MCF 10A (cell line): ENCODE measurements around the gene BANF2. TPM values are rescaled to one million over a fixed set of nuclear protein-coding genes. Genes with fewer than 3 reads are reported as not detected.
"Not testable (repeated sequence)": the region's sequence is repeated elsewhere in the genome, so short reads cannot be mapped to it uniquely, and the experiment has no call there.

ENCODE experiments used
- BruUV-seq: library from RNA; stranded (reverse); fragments of 400-500 nt; replicated peaks from 2 replicates; lab custom pipeline; 2021; lab: Mats Ljungman, UMichigan
- CTCF ChIA-PET: fragments of 300-600 bp; sonication (Branson Sonifier 250); formaldehyde crosslinking; extraction: SDS; loops from one replicate; lab custom pipeline; 2021; ENCODE audit warnings: antibody characterized with exemption, inconsistent platforms; lab: Yijun Ruan, JAX
- POLR2A ChIA-PET: fragments of 300-600, 350-650 bp; sonication (Branson Sonifier 250); formaldehyde crosslinking; extraction: SDS; loops from one replicate; lab custom pipeline; 2020; ENCODE audit warnings: antibody characterized with exemption, inconsistent platforms; lab: Yijun Ruan, JAX
- DNase-seq: peaks from one replicate; pipeline ENCODE4 v3.0.0-alpha.2; 2018; ENCODE audit not compliant: unreplicated experiment
- H3K27ac Mint-ChIP-seq: one replicate; pipeline ENCODE4 v1.8.0; 2022; ENCODE audit warnings: mild to moderate bottlenecking, low read depth, mixed read lengths; ENCODE audit not compliant: unreplicated experiment
- H3K27me3 Mint-ChIP-seq: one replicate; pipeline ENCODE4 v1.8.0; 2022; ENCODE audit warnings: mixed read lengths; ENCODE audit not compliant: insufficient read depth, unreplicated experiment
- H3K36me3 Mint-ChIP-seq: one replicate; pipeline ENCODE4 v1.8.0; 2022; ENCODE audit warnings: mild to moderate bottlenecking, moderate library complexity, mixed read lengths; ENCODE audit not compliant: insufficient read depth, unreplicated experiment
- H3K4me1 Mint-ChIP-seq: one replicate; pipeline ENCODE4 v1.8.0; 2022; ENCODE audit warnings: mixed read lengths; ENCODE audit not compliant: insufficient read depth, unreplicated experiment
- H3K4me3 Mint-ChIP-seq: one replicate; pipeline ENCODE4 v1.8.0; 2022; ENCODE audit warnings: mild to moderate bottlenecking, moderate library complexity, mixed read lengths; ENCODE audit not compliant: unreplicated experiment
- H3K9me3 Mint-ChIP-seq: one replicate; pipeline ENCODE4 v1.8.0; 2022; ENCODE audit warnings: mixed read lengths; ENCODE audit not compliant: unreplicated experiment
- CTCF ChIP-seq: fragments of 200-600 bp; IDR thresholded peaks from one replicate; pipeline ENCODE4 v1.8.0; 2022; ENCODE audit warnings: antibody characterized with exemption, mild to moderate bottlenecking; ENCODE audit not compliant: unreplicated experiment
- intact Hi-C: fragments of 100-400 bp; cut with micrococcal nuclease; formaldehyde crosslinking; loops from 2 replicates; pipeline ENCODE4 v1.14.1; 2022
- total RNA-seq: library from RNA; stranded (reverse); gene quantifications from 2 replicates; pipeline ENCODE4 v1.2.3, GENCODE V29; 2022

BANF2 gene
- total RNA-seq, 1 experiment from 2014 or later: not detected

- Mint-ChIP-seq H3K36me3 (no peaks in the 10 kb centered on the region), H3K4me3 (no peak overlapping the region), H3K27ac (no peak overlapping the region), H3K9me3 (no peaks in the 10 kb centered on the region), H3K4me1 (no peaks in the 10 kb centered on the region), H3K27me3 (no peaks in the 10 kb centered on the region)
- CTCF ChIA-PET: no interaction called here
- TF ChIP-seq CTCF: no peak
- intact Hi-C loops: no loop called here
- POLR2A ChIA-PET: no interaction called here
- no TSS peak for BruUV-seq
- DNase-seq: no peak
Measured at GRCh38 chr20:17768271-17768670, 68.5 kb downstream of the BANF2 start.

- CTCF ChIA-PET: interaction anchor here (0.7 to 2.0 kb wide), 4 partner anchors 12 to 128 kb away, joined by 3 to 6 read pairs (median 4); no protein-coding TSS in a partner anchor
- intact Hi-C loops, H3K4me1 Mint-ChIP-seq: not testable (repeated sequence)
Measured at GRCh38 chr20:17769716-17770115, 70.0 kb downstream of the BANF2 start.

GRCh38 chr20:17771206-17772004 lies 71.6 kb downstream of the BANF2 start:
- POLR2A ChIA-PET: interaction anchor here (1.4 kb wide), 1 partner anchor 72 kb away, joined by 4 read pairs; no protein-coding TSS in a partner anchor
- intact Hi-C loops: no loop called here
- H3K36me3 Mint-ChIP-seq: no peaks in the 10 kb centered on the region
- no peak overlapping the region for H3K27ac Mint-ChIP-seq
- H3K27me3 Mint-ChIP-seq: no peaks in the 10 kb centered on the region
- no TSS peak for BruUV-seq
- DNase-seq: no peak
- H3K9me3 Mint-ChIP-seq: no peaks in the 10 kb centered on the region
- no peak overlapping the region for H3K4me3 Mint-ChIP-seq
- no peaks in the 10 kb centered on the region for H3K4me1 Mint-ChIP-seq
- no peak for TF ChIP-seq CTCF
- CTCF ChIA-PET: interaction anchor here (0.5 to 2.0 kb wide), 5 partner anchors 14 to 448 kb away, joined by 3 to 5 read pairs (median 3); no protein-coding TSS in a partner anchor

More at GRCh38 chr20:17769716-17770115, 70.0 kb downstream of the BANF2 start:
- not testable (repeated sequence) for DNase-seq, H3K4me3 Mint-ChIP-seq, H3K27me3 Mint-ChIP-seq, H3K36me3 Mint-ChIP-seq, H3K27ac Mint-ChIP-seq, H3K9me3 Mint-ChIP-seq, BruUV-seq
- POLR2A ChIA-PET: interaction anchor here (0.5 to 1.0 kb wide), 2 partner anchors 14 to 21 kb away, joined by 3 to 5 read pairs; no protein-coding TSS in a partner anchor

- H3K27me3 Mint-ChIP-seq: no peaks in the 10 kb centered on the region
- intact Hi-C loops: no loop called here
- CTCF ChIA-PET: interaction anchor here (0.5 to 2.0 kb wide), 3 partner anchors 18 to 114 kb away, joined by 3 to 5 read pairs (median 3); no protein-coding TSS in a partner anchor
- H3K4me3 Mint-ChIP-seq: no peak overlapping the region
- no TSS peak for BruUV-seq
- no peak overlapping the region for H3K27ac Mint-ChIP-seq
- H3K4me1 Mint-ChIP-seq: no peaks in the 10 kb centered on the region
- H3K36me3 Mint-ChIP-seq: no peaks in the 10 kb centered on the region
- DNase-seq: no peak
- H3K9me3 Mint-ChIP-seq: no peaks in the 10 kb centered on the region
- POLR2A ChIA-PET: interaction anchor here (1.4 kb wide), 1 partner anchor 71 kb away, joined by 4 read pairs; no protein-coding TSS in a partner anchor
- TF ChIP-seq CTCF: no peak
Measured at GRCh38 chr20:17772005-17772343, 72.2 kb downstream of the BANF2 start.
